Skeletal muscle cell (primary cell): ENCODE results near the gene DDX19B.
"Not testable (repeated sequence)": the region's sequence is repeated elsewhere in the genome, so short reads cannot be mapped to it uniquely, and the experiment has no call there.

Source experiments
- DNase-seq: peaks from one replicate; pipeline ENCODE4 v3.0.0-alpha.2; 2010; ENCODE audit warnings: low read depth
- H3K4me3 ChIP-seq: 2 replicates; pipeline ENCODE4 v1.5.1; 2011; ENCODE audit warnings: low read depth, mild to moderate bottlenecking, control low read depth, low read length, moderate library complexity

DDX19B gene

DNA sequence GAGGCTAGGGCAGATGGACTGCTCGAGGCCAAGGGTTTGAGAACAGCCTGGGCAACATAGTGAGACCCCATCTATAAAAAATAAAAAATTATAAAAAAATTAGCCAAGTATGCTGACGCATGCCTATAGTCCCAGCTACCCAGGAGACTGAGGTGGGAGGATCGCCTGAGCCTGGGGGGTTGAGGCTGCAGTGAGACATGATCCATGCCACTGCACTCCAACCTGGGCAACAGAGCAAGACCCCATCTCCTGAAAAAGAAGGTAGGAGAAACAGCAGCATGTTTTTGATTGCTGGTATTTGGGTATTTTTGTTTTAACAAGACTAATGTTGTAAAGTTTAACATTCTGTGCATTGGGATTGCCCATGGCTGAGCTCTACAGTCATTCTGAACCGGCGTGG lies 38.8 kb downstream of the DDX19B start:
- no peak for DNase-seq
- no peak overlapping the region for H3K4me3 ChIP-seq

DNA sequence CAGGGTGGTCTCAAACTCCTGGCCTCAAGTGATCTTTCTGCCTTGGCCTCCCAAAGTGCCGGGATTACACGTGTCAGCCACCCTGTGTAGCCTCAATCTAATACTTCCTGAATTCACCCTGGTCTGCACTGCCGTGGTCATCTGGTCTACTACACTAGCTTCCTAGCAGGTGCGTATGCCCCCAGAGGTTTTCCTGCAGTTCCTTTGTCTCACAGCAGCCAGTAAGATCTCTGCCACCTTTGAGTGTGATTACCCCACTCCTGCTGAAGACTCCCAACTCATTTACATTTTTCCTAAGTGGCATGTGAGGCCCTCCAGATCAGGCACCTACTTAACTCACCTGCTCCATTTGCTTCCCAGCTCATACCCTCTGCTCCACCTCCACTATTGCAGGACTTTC lies 42.6 kb downstream of the DDX19B start:
- DNase-seq = no peak
- no peak overlapping the region for H3K4me3 ChIP-seq

DNA sequence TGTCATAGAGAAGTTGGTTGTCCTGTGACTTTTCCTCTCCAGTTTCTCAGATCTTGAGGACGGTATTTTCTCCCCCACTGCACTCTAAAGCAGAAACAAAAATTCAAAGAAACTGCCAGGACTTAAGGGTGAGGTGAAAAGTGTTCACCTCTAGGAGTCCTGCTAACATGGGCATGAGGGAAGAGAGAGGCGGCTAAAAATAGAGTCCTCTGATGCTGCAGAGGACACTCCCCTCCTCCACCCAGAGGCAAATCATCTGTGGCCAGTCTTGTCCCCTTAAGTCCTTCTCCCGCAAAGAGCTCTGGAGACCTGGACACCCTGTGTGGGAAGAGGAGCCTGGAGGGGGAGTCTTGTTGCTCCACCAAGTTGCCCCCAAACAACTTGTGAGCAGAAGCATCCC lies 43.0 kb downstream of the DDX19B start:
- no peak for DNase-seq

DNA sequence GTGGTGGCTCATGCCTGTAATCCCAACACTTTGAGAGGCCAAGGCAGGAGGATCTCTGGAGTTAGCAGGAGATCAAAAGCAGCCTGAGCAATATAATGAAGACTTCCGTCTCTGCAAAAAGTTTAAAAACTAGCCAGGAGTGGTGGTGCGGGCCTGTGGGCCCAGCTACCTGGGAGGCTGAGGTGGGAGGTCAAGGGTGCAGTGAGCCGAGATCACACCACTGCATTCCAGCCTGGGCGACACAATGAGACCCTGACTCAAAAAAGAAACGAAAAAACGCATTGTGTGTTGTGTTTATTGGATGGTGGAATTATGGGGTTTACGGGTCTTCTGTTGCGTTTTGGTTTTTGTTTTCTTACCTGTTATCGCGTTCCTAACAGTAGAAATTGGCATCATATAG lies 46.9 kb downstream of the DDX19B start:
- peak overlapping the region; percentile 88 for H3K4me3 ChIP-seq
- DNase-seq = no peak

More for the DNA sequence above, 43.0 kb downstream of the DDX19B start:
- no peak overlapping the region for H3K4me3 ChIP-seq

DNA sequence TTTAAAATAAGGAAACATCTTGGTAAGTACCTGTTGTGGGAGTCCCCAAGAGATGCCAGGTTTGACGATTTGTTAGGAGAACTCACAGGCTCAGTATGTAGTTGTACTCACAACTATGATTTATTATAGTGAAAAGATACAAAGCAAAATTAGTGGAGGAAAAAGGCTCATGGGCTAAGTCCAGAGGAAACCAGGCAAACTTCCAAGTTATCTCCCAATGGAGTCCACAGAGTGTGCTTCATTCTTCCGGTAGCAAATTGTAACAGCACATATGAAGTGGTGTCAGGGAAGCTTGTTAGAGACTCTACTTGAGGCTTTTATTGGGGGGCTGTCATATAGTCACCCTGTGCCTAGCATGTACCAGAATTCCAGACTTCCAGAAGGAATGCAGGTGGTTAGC lies 50.0 kb downstream of the DDX19B start:
- peak; percentile 33 for DNase-seq
- no peak overlapping the region for H3K4me3 ChIP-seq

DNA sequence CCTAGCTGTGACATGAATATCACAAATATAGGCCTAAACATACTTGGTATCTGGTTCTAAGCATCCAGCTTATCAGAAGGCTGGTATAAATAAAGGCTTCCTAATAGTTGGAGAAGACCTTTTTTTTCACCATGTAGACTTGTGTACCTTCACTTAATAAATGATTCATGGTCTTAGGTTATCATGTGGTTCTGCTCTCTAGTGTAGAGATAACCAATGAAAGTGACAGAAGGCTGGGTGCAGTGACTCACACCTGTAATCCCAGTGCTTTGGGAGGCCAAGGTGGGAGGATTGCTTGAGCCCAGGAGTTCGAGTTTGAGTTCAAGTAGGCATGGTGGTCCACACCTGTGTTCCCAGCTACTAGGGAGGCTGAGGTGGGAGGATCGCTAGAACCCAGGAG lies 50.8 kb downstream of the DDX19B start:
- no peak overlapping the region for H3K4me3 ChIP-seq
- no peak for DNase-seq

DNA sequence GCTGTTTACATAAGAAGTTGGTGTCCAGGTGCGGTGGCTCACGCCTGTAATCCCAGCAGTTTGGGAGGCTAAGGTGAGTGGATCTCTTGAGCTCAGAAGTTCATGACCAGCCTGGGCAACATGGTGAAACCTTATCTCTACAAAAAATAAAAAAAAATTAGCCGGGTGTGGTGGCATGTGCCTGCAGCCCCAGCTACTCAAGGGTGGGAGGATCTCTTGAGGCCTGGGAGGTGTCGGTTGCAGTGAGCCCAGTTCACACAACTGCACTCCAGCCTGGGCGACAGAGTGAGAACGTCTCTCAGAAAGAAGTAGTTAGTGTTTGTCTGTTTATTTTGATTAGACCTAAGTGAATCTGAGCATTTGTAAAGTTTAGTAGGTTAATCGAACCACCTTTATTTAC lies 60.6 kb downstream of the DDX19B start:
- no peak for DNase-seq

DNA sequence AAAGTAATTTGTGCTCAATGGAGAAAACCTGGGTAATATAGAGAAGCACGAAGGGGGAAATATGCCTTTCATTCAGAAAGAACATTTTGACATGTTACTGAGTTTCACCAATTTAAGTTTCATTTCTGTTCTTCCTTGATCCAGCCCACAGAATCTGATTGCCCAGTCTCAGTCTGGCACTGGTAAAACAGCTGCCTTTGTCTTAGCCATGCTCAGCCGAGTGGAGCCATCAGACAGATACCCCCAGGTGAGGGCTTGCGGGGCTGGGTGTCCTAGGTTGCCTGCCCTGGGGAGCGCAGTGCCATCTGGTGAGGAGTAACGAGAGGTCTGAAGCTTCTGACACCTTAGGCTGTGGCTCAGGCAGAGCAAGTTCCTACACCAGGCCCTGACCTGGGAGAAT lies 65.4 kb downstream of the DDX19B start:
- DNase-seq = no peak
- no peak overlapping the region for H3K4me3 ChIP-seq

More for the DNA sequence above, 60.6 kb downstream of the DDX19B start:
- no peak overlapping the region for H3K4me3 ChIP-seq

DNA sequence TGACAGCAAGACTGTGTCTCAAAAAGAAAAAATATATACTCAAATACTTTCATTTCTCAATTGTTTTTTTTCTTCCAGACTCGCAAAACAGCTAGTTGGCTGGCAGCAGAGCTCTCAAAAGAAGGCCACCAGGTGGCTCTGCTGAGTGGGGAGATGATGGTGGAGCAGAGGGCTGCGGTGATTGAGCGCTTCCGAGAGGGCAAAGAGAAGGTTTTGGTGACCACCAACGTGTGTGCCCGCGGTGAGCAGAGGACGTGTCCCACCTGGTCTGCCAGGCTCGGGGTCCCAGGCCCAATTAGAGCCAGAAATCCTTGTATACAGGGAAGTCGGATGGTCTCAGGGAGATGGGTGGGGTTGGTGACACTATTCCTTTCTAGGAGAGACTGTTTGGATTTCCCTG lies 71.2 kb downstream of the DDX19B start:
- not testable (repeated sequence) for H3K4me3 ChIP-seq, DNase-seq

DNA sequence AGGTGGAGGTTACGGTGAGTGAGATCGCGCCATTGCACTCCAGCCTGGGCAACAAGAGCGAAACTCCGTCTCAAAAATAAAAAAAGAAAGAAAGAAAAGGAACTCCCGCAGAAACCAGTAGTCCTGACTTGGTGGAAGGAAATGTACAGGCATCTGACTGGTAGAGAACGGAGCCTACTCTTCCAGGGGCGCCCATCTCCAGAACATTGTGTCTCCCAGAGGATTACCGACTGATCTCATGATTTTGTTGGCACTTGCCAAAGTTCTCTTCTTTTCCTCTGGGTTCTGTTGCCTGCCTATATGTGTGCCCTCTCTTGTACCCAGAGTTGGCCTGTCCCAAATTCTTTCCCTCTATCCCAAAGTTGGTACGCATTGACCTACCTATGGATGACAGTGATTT lies 71.9 kb downstream of the DDX19B start:
- no peak for DNase-seq

DNA sequence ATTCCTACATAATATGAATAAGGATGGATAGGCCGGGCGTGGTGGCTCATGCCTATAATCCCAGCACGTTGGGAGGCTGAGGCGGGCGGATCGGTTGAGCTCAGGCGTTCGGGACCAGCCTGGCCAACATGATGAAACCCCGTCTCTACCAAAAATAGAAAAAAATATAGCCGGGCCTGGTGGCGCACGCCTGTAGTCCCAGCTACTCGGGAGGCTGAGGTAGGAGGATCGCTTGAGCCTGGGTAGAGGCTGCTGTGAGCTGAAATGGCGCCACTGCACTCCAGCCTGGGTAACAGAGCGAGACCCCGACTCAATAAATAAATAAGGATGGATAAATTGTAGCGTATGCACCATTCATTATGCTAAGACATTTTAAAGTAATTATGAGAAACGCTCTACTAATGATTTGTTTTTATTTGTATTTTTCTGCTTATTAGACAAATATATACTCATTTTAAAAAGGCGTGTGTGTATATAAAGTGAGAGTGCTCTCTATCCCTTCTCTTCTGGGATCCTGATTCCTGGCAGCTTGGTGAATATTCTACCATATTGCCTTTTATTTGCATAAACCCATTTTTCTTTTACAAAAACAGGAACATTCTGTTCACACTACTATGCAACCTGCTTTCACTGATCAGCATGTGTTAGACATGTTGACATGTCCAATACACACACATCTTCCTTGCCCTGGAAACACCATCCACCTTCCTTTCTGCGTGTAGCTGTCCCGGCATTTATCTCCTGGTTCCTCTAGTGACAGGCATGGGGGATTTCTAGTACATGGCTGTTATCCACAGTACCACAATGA lies 74.1 kb downstream of the DDX19B start:
- H3K4me3 ChIP-seq = no peak overlapping the region

More for the DNA sequence above, 71.9 kb downstream of the DDX19B start:
- H3K4me3 ChIP-seq = no peak overlapping the region

DNA sequence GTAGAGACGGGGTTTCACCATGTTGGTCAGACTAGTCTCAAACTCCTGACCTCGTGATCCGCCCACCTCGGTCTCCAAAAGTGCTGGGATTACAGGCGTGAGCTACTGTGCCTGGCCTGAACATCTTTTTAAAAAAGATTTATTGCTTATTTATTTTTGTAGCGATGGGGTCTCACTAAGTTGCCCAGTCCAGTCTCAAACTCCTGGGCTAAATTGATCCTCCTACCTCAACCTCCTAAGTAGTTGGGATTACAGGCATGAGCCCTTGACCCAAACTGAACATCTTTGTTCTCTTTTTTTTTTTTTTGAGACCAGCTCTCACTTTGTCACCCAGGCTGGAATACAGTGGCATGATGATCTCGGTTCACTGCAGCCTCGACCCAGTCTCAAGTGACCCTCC lies 75.2 kb downstream of the DDX19B start:
- no peak overlapping the region for H3K4me3 ChIP-seq
- no peak for DNase-seq

More for the DNA sequence above, 74.1 kb downstream of the DDX19B start:
- DNase-seq = no peak

DNA sequence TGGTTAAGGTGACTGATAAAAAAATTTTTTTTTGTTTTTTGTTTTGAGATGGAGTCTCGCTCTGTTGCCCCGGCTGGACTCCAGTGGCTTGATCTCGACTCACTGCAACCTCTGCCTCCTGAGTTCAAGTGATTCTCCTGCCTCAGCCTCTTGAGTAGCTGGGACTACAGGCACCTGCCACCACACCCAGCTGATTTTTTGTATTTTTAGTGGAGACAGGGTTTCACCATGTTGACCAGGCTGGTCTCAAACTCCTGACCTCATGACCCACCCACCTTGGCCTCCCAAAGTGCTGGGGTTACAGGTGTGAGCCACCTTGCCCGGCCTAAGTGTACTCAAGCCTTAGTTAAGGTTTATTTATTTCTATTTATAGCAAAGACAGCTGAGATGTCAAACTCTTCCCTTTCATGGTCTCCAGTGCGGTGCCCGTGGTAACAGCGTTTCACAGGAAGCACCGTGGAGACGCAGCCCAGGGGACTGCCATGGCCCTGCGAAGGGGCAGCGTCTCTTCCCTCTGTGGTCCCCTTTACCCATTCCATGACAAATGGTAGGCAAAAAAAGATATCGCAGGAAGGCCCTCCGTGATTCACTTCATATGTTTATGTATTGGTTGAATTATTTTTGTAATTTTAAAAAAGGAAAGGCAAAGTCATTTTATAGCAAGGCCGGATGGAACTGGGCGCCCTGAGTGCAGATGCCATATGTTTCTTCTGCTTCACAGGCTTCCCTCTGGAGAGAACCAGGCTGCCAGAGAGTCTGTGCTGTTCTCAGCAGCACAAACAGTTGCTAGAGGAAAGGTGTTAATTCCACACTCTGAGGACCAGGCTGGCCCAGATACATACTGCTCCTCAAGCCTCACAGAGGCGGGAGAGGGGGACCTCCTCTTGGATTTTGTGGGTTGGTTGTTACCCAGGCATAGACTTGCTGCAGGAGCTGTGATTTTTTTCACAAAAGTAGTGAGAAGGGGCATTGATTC lies 76.9 kb downstream of the DDX19B start:
- no peak for DNase-seq
- no peak overlapping the region for H3K4me3 ChIP-seq

DNA sequence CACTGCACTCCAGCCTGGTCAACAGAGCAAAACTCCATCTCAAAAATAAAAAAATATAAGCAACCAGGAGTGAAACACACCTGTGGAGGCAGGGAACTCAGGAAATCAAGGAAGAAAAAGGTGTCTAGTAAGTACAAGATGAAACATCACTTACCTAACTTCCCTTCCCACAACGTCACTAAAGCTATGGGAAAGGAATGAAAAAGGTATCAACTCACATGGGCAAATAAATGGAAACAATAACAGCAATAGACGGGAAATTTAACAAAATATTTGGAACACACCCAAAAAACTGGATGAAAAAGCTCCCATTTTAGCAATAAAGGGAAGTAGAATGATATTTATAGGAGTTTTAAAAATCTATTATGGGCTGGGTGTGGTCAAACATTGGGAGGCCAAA lies 78.8 kb downstream of the DDX19B start:
- no peak for DNase-seq

DNA sequence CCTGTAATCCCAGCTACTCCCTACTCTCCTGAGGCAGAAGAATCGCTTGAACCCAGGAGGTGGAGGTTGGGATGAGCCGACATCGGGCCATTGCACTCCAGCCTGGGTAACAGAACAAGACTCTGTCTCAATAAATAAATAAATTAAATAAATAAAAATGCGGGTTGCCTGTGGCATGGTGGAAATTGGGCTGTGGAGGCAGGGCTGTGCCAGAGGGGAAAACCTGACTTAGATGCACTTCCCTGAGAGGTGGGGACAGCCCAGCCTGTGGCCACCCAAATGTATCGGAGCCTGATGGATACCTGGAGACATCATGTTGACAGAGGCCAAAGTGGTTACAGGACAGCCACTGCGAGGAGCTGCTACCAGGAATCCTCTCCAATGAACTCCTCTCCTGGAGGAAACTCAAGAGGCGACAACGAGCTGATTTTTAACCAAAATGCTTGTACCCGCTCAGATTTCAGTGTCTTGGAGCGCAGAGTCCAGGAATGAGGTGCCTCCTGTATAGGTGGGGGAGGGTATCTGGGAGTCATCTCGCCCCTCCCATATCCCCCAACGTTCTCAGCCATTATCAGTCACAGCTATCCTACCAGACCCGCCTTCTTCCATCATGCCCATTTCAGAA lies 80.0 kb downstream of the DDX19B start:
- H3K4me3 ChIP-seq = no peak overlapping the region
- no peak for DNase-seq

More for the DNA sequence above, 78.8 kb downstream of the DDX19B start:
- no peak overlapping the region for H3K4me3 ChIP-seq

DNA sequence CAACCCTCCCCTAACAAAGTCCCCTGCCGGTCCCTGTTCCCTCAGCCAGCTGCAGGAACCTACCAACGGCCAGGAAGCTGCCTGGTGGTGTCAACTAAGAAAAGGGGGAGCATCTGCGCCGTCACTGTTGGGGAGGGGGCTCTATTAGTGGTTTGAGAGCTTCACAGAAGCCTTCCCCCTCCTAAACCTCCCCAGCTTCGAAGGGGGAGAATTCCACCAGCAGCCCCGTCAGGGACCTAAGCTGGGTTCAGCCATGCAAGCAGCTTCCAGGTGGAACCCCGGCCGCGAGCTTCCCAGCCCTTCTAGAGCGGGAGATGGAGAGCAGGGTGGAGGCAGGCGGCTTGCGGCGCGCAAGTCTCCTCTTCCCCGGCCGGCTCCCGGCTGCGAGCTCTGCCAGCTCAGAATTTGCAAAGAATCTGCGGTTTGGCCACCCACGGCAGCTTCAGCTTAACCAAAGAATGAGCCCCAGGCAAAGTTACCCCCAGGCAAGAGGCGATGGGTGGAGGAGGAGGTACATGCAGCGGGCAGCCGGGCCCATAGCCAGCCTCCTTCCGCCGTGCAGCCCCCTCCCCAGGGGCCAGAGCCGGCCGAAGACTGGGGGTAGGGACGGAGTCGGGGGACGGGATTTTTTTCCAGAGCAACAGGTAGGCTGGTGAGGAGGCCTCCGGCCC lies 81.4 kb downstream of the DDX19B start:
- H3K4me3 ChIP-seq = peak overlapping the region; percentile 60
- DNase-seq = peak; percentile 38

DNA sequence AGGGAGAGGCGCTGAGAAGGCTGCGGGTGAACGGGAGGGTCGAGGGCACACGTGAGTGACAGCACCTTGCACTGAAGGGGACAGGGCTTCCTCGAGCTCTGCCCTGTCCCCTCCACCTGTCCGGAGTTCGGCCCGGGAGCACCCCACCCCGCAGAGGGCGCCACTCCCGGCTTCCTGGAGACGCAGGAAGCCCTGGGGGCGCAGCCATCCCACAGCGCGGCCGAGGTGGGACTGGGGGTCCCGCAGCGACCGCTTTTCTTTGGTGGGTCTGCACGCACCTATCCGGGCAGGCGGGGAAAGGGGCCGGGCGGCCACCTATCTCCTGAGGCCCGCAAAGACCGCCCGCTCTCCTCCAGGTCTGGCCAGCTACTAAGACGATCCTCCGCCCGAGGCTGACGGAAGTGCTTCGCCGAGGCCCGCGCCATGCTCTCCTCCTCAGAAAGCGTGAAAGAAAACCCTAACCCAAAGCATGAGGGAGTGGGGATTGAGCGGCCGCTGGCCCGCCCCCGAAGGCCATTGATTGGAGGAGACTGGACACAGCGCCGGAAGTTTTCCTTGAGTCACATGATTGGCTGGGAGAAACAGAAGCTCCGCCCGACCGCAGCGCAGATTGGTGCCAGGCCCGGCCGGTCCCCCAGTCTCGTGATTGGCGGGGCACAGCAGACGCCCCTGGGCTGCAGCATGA lies 82.1 kb downstream of the DDX19B start:
- DNase-seq = peak; percentile 86

DNA sequence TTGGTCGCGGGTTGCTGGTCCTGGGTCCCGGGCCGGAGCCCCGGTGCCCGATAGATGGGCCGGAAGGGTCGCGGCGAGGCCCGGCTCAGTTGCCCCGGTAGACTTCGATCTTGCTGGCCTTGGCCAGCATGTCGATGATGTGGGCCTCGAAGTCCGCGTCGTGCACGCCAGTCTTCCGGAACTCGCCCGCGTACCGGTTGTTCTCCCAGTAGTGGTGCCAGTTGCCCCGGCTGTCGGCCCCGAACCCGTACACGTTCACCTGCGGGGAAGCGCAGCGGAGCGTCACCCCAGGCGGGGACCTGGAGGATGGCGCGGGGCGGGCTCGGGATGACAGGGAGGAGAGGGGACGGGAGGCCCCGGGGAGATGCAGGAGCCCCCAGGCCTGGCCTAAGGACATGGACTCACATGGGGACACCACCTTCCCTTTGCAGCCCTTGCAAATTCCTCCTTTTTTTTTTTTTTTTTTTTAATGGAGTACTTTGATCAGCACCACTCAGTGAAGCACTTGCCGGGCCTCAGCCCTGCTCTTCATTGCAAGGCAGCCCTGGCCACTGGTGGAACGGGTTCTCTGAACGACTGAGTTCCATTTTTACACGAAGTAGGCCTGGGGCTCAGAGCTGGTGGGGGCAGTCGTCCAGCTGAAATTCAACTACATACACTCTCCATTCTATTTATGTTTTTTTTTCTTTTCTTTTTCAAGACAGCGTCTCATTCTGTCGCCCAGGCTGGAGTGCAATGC lies 82.8 kb downstream of the DDX19B start:
- H3K4me3 ChIP-seq = peak overlapping the region; percentile 60

More for the DNA sequence above, 82.1 kb downstream of the DDX19B start:
- peak overlapping the region; percentile 60 for H3K4me3 ChIP-seq

More for the DNA sequence above, 82.8 kb downstream of the DDX19B start:
- no peak for DNase-seq
